PC-3 (cell line): Measurements from ENCODE around the gene MYBPH. TPM values are rescaled to one million over a fixed set of nuclear protein-coding genes. Genes with fewer than 3 reads are reported as not detected.

Experiments
- ATAC-seq: fragments of 200-7000 bp; cut with Tn5 transposase; 2 replicates; pipeline ENCODE4 v1.9.1; 2020; ENCODE audit warnings: mild to moderate bottlenecking, moderate library complexity
- BruUV-seq: library from RNA; stranded (reverse); fragments of 400-500 nt; replicated peaks from 2 replicates; lab custom pipeline; 2021; lab: Mats Ljungman, UMichigan
- CTCF ChIA-PET: fragments of 300-600 bp; sonication (Branson Sonifier 250); formaldehyde crosslinking; loops from one replicate; lab custom pipeline; 2022; ENCODE audit warnings: antibody characterized with exemption; lab: Charles Lee
- POLR2A ChIA-PET: fragments of 300-600 bp; sonication (Branson Sonifier 250); formaldehyde crosslinking; loops from one replicate; lab custom pipeline; 2022; ENCODE audit warnings: antibody characterized with exemption; ENCODE audit not compliant: unreplicated experiment; lab: Charles Lee
- DNase-seq: peaks from one replicate; pipeline ENCODE4 v3.0.0-alpha.2; 2015
- H2AFZ ChIP-seq: fragments of 300-600 bp; sonication (generic); 2 replicates; pipeline ENCODE4 v1.6.0; 2016; ENCODE audit warnings: antibody characterized with exemption, low read length
- H3F3A ChIP-seq: fragments of 300-600 bp; sonication (generic); one replicate; pipeline ENCODE4 v1.6.0; 2017; ENCODE audit warnings: antibody characterized with exemption, low read length, control low read depth, mild to moderate bottlenecking; ENCODE audit not compliant: unreplicated experiment
- H3K27ac ChIP-seq: fragments of 300-600 bp; sonication (generic); 2 replicates; pipeline ENCODE4 v1.5.1; 2016; ENCODE audit warnings: mild to moderate bottlenecking, low read length
- H3K27me3 ChIP-seq: fragments of 300-600 bp; sonication (generic); 2 replicates; pipeline ENCODE4 v1.6.1; 2016; ENCODE audit warnings: low read length, mixed read lengths
- H3K36me3 ChIP-seq: fragments of 300-600 bp; sonication (generic); 2 replicates; pipeline ENCODE4 v1.6.1; 2016; ENCODE audit warnings: low read depth, mixed run types, low read length, mixed read lengths
- H3K4me1 ChIP-seq: fragments of 300-600 bp; sonication (generic); 2 replicates; pipeline ENCODE4 v1.5.1; 2016; ENCODE audit warnings: low read length; ENCODE audit not compliant: insufficient read depth
- H3K4me2 ChIP-seq: fragments of 300-600 bp; sonication (generic); 2 replicates; pipeline ENCODE4 v1.6.0; 2016; ENCODE audit warnings: low read length
- H3K4me3 ChIP-seq: fragments of 300-600 bp; sonication (generic); 2 replicates; pipeline ENCODE4 v1.5.1; 2016; ENCODE audit warnings: mild to moderate bottlenecking, low read length, mixed read lengths
- H3K79me2 ChIP-seq: fragments of 300-600 bp; sonication (generic); 2 replicates; pipeline ENCODE4 v1.6.1; 2017; ENCODE audit warnings: low read length, mixed read lengths
- H3K9ac ChIP-seq: fragments of 300-600 bp; sonication (generic); 2 replicates; pipeline ENCODE4 v1.6.0; 2016; ENCODE audit warnings: mild to moderate bottlenecking, low read length
- H3K9me2 ChIP-seq: fragments of 300-600 bp; sonication (generic); replicated peaks from 2 replicates; pipeline ENCODE4 v1.6.1; 2016; ENCODE audit warnings: mixed run types, low read length, mixed read lengths
- H3K9me3 ChIP-seq: fragments of 300-600 bp; sonication (generic); 2 replicates; pipeline ENCODE4 v1.6.1; 2016; ENCODE audit warnings: low read length, mixed read lengths
- H4K20me1 ChIP-seq: fragments of 300-600 bp; sonication (generic); 2 replicates; pipeline ENCODE4 v1.6.1; 2016; ENCODE audit warnings: low read length, mixed read lengths
- CTCF ChIP-seq: fragments of 300-600 bp; sonication (generic); conservative IDR thresholded peaks from 2 replicates; pipeline ENCODE4 v1.5.1; 2017; ENCODE audit warnings: antibody characterized with exemption, low read depth, mild to moderate bottlenecking, low read length
- EZH2 ChIP-seq: fragments of 300-600 bp; sonication (generic); IDR thresholded peaks from one replicate; pipeline ENCODE4 v1.6.1; 2017; ENCODE audit warnings: antibody characterized with exemption, mild to moderate bottlenecking, low read length; ENCODE audit not compliant: unreplicated experiment
- EZH2phosphoT487 ChIP-seq: fragments of 300-600 bp; sonication (generic); IDR thresholded peaks from 2 replicates; pipeline ENCODE4 v1.6.1; 2018; ENCODE audit warnings: mild to moderate bottlenecking, antibody characterized with exemption, low read length, borderline replicate concordance
- intact Hi-C: fragments of 100-400 bp; cut with micrococcal nuclease; formaldehyde crosslinking; loops from 2 replicates; pipeline ENCODE4 v1.9.0; 2023
- total RNA-seq: library from RNA; depleted of rRNA; stranded (reverse); fragments of >200 nt; gene quantifications from 2 replicates; pipeline ENCODE4 v1.2.3, GENCODE V29; 2014

MYBPH gene
- total RNA-seq, 1 experiment from 2014 or later = not detected

GRCh38 chr1:203223012-203223775 is 47.6 kb upstream of the MYBPH start:
- Histone ChIP-seq H3K4me3 (no peak overlapping the region), H2AFZ (no peak overlapping the region), H3K9me2 (no peaks in the 10 kb centered on the region), H3K4me1 (no peaks in the 10 kb centered on the region), H3K9me3 (no peaks in the 10 kb centered on the region), H3K27ac (no peak overlapping the region), H3K79me2 (no peaks in the 10 kb centered on the region), H3F3A (no peaks in the 10 kb centered on the region), H3K36me3 (no peaks in the 10 kb centered on the region), H4K20me1 (no peaks in the 10 kb centered on the region), H3K4me2 (no peak overlapping the region), H3K9ac (no peak overlapping the region), H3K27me3 (peaks cover 92% of the 10 kb centered on the region)
- POLR2A ChIA-PET = no interaction called here
- BruUV-seq = no TSS peak
- ATAC-seq (no peak), DNase-seq (no peak)
- CTCF ChIA-PET = interaction anchor here (0.6 kb wide), 1 partner anchor 50 kb away, joined by 5 read pairs; no protein-coding TSS in a partner anchor
- TF ChIP-seq EZH2 (no peak), EZH2phosphoT487 (no peak), CTCF (no peak)
- intact Hi-C loops = no loop called here

GRCh38 chr1:203219934-203220333 is 44.3 kb upstream of the MYBPH start:
- intact Hi-C loops = no loop called here
- Histone ChIP-seq H3K36me3 (no peaks in the 10 kb centered on the region), H3K4me3 (no peak overlapping the region), H3K4me2 (no peak overlapping the region), H3K9me3 (no peaks in the 10 kb centered on the region), H3K4me1 (no peaks in the 10 kb centered on the region), H3K9me2 (no peaks in the 10 kb centered on the region), H3K79me2 (no peaks in the 10 kb centered on the region), H3K27ac (no peak overlapping the region), H4K20me1 (no peaks in the 10 kb centered on the region), H2AFZ (no peak overlapping the region), H3K9ac (no peak overlapping the region), H3K27me3 (peaks cover 71% of the 10 kb centered on the region), H3F3A (no peaks in the 10 kb centered on the region)
- BruUV-seq = no TSS peak
- ChIA-PET POLR2A (no interaction called here), CTCF (no interaction called here)
- TF ChIP-seq EZH2 (no peak), CTCF (no peak), EZH2phosphoT487 (no peak)
- no peak for DNase-seq
- ATAC-seq = no peak

- Histone ChIP-seq H3K4me2 (no peak overlapping the region), H4K20me1 (no peaks in the 10 kb centered on the region), H3K36me3 (no peaks in the 10 kb centered on the region), H3K4me1 (no peaks in the 10 kb centered on the region), H3K27me3 (peaks cover 64% of the 10 kb centered on the region), H3K9ac (no peak overlapping the region), H3K79me2 (no peaks in the 10 kb centered on the region), H3K9me3 (no peaks in the 10 kb centered on the region), H3K9me2 (no peaks in the 10 kb centered on the region), H3F3A (no peaks in the 10 kb centered on the region), H2AFZ (no peak overlapping the region), H3K4me3 (no peak overlapping the region), H3K27ac (no peak overlapping the region)
- intact Hi-C loops = no loop called here
- CTCF ChIA-PET = interaction anchor here (0.6 to 1.4 kb wide), 2 partner anchors 180 to 1865 kb away, joined by 4 to 5 read pairs; no protein-coding TSS in a partner anchor
- BruUV-seq = no TSS peak
- POLR2A ChIA-PET = no interaction called here
- DNase-seq (no peak), ATAC-seq (no peak)
- TF ChIP-seq EZH2 (no peak), EZH2phosphoT487 (no peak), CTCF (no peak)
These were observed 43.5 kb upstream of the MYBPH start for GRCh38 chr1:203219171-203219570.
